OCI-LY7 (cell line): Measurements from ENCODE around the gene CERK.

Experiments used
- CTCF ChIP-seq: fragments of 200-600 bp; sonication (generic); conservative IDR thresholded peaks from 2 replicates; pipeline ENCODE4 v1.5.1; 2014; ENCODE audit warnings: mild to moderate bottlenecking, antibody characterized with exemption, low read length, moderate library complexity, mixed read lengths
- EZH2phosphoT487 ChIP-seq: fragments of 200-600 bp; sonication (generic); IDR thresholded peaks from 2 replicates; pipeline ENCODE4 v1.6.1; 2018; ENCODE audit warnings: low read depth, borderline replicate concordance, mild to moderate bottlenecking, mixed run types, antibody characterized with exemption, low read length, moderate library complexity, mixed read lengths

GRCh38 chr22:46657655-46657953 lies 80.4 kb downstream of the CERK start:
- TF ChIP-seq CTCF = no peak
- no peak for TF ChIP-seq EZH2phosphoT487
